ENCODE results near the gene SDK2.

- TF ChIP-seq TCF7L2 (IDR thresholded peaks at IDR 0.05; ENCODE audit: borderline replicate concordance, low read depth, low read length), result no peak
- no peak for TF ChIP-seq ZNF521 (tag by site-specific recombination; IDR thresholded peaks at IDR 0.05)
- TF ChIP-seq ZNF146 (tag by site-specific recombination; IDR thresholded peaks at IDR 0.05), result no peak
- TF ChIP-seq CTCF (tag by site-specific recombination; IDR thresholded peaks at IDR 0.05), result no peak
- TF ChIP-seq ZNF530 (tag by site-specific recombination; IDR thresholded peaks at IDR 0.05; ENCODE audit: low read depth), result no peak
- TF ChIP-seq ZNF37A (tag by site-specific recombination; IDR thresholded peaks at IDR 0.05), result no peak
- no peak for TF ChIP-seq ZNF223 (tag by site-specific recombination; IDR thresholded peaks at IDR 0.05)
These were observed 272.4 kb downstream of the SDK2 start for GRCh38 chr17:73371836-73372235.
